GM23338 (cell line): ENCODE measurements around the gene RGS19. TPM values are rescaled to one million over a fixed set of nuclear protein-coding genes. Genes with fewer than 3 reads are reported as not detected.

Experiments used
- ATAC-seq: fragments of 200-7000 bp; cut with Tn5 transposase; 3 replicates; pipeline ENCODE4 v1.9.1; 2020
- DNase-seq: peaks from one replicate; pipeline ENCODE4 v3.0.0-alpha.2; 2015; ENCODE audit warnings: low spot score
- H2AFZ ChIP-seq: fragments of 200-600 bp; sonication (generic); 2 replicates; pipeline ENCODE4 v1.8.0; 2016; ENCODE audit warnings: antibody characterized with exemption, mild to moderate bottlenecking, moderate library complexity
- H3F3A ChIP-seq: fragments of 200-600 bp; sonication (generic); replicated peaks from 2 replicates; pipeline ENCODE4 v1.8.0; 2017; ENCODE audit warnings: antibody characterized with exemption, mixed run types, low read depth
- H3K27ac ChIP-seq: fragments of 200-600 bp; sonication (generic); 2 replicates; pipeline ENCODE4 v1.6.1; 2016; ENCODE audit warnings: low read depth
- H3K27me3 ChIP-seq: fragments of 200-600 bp; sonication (generic); 2 replicates; pipeline ENCODE4 v1.8.0; 2016; ENCODE audit warnings: mild to moderate bottlenecking, mixed run types, moderate library complexity; ENCODE audit not compliant: insufficient read depth
- H3K36me3 ChIP-seq: fragments of 200-600 bp; sonication (generic); 2 replicates; pipeline ENCODE4 v1.8.0; 2016; ENCODE audit warnings: mild to moderate bottlenecking; ENCODE audit not compliant: insufficient read depth
- H3K4me1 ChIP-seq: fragments of 200-600 bp; sonication (generic); 2 replicates; pipeline ENCODE4 v1.8.0; 2016; ENCODE audit warnings: mild to moderate bottlenecking, moderate library complexity; ENCODE audit not compliant: insufficient read depth
- H3K4me2 ChIP-seq: fragments of 200-600 bp; sonication (generic); 2 replicates; pipeline ENCODE4 v1.7.1; 2017; ENCODE audit warnings: mixed run types
- H3K4me3 ChIP-seq: fragments of 200-600 bp; sonication (generic); 2 replicates; pipeline ENCODE4 v1.6.1; 2016; ENCODE audit warnings: mixed run types
- H3K79me2 ChIP-seq: fragments of 200-600 bp; sonication (generic); replicated peaks from 2 replicates; pipeline ENCODE4 v1.8.0; 2017; ENCODE audit warnings: mild to moderate bottlenecking; ENCODE audit not compliant: insufficient read depth
- H3K9me2 ChIP-seq: fragments of 200-600 bp; sonication (generic); 2 replicates; pipeline ENCODE4 v1.8.0; 2017; ENCODE audit not compliant: insufficient read depth
- H4K20me1 ChIP-seq: fragments of 200-600 bp; sonication (generic); replicated peaks from 2 replicates; pipeline ENCODE4 v1.8.0; 2017; ENCODE audit warnings: mild to moderate bottlenecking; ENCODE audit not compliant: insufficient read depth
- H3K27ac Mint-ChIP-seq: 2 replicates; pipeline ENCODE4 v1.8.0; 2020; ENCODE audit warnings: inconsistent platforms, mild to moderate bottlenecking, moderate library complexity, mixed read lengths
- H3K27me3 Mint-ChIP-seq: 3 replicates; pipeline ENCODE4 v1.8.0; 2022; ENCODE audit warnings: low read depth, mild to moderate bottlenecking, moderate library complexity, mixed read lengths, inconsistent platforms; ENCODE audit not compliant: insufficient read depth, poor library complexity
- H3K36me3 Mint-ChIP-seq: 3 replicates; pipeline ENCODE4 v1.8.0; 2021; ENCODE audit warnings: low read depth, mild to moderate bottlenecking, inconsistent platforms, moderate library complexity, mixed read lengths
- H3K4me1 Mint-ChIP-seq: 3 replicates; pipeline ENCODE4 v1.8.0; 2020; ENCODE audit warnings: mild to moderate bottlenecking, inconsistent platforms, mixed read lengths
- H3K4me3 Mint-ChIP-seq: 3 replicates; pipeline ENCODE4 v1.8.0; 2021; ENCODE audit warnings: moderate library complexity, mild to moderate bottlenecking, inconsistent platforms, mixed read lengths
- H3K9me3 Mint-ChIP-seq: 3 replicates; pipeline ENCODE4 v1.8.0; 2020; ENCODE audit warnings: moderate library complexity, mild to moderate bottlenecking, inconsistent platforms, mixed read lengths
- CTCF ChIP-seq, 2 experiments: fragments of 200-600 bp in 1 of 2; sonication (generic) in 1 of 2; conservative IDR thresholded peaks; 2 replicates each; pipeline versions ENCODE4 v1.5.1 to v1.6.1; 2016 to 2017; ENCODE audit warnings: antibody characterized with exemption in 2 of 2, low read depth in 2 of 2, mild to moderate bottlenecking in 2 of 2, moderate library complexity in 1 of 2
- ETS1 ChIP-seq: IDR thresholded peaks from 2 replicates; pipeline ENCODE4 v1.6.1; 2016; ENCODE audit warnings: antibody characterized with exemption
- NANOG ChIP-seq: IDR thresholded peaks from 2 replicates; pipeline ENCODE4 v1.6.1; 2016; ENCODE audit warnings: antibody characterized with exemption, borderline replicate concordance
- POLR2AphosphoS5 ChIP-seq: IDR thresholded peaks from 2 replicates; pipeline ENCODE4 v1.6.1; 2016; ENCODE audit warnings: antibody characterized with exemption, low read depth
- REST ChIP-seq: IDR thresholded peaks from one replicate; pipeline ENCODE4 v1.6.1; 2018; ENCODE audit warnings: antibody characterized with exemption; ENCODE audit not compliant: unreplicated experiment
- STAT1 ChIP-seq: IDR thresholded peaks from one replicate; pipeline ENCODE4 v1.6.1; 2016; ENCODE audit warnings: antibody characterized with exemption; ENCODE audit not compliant: unreplicated experiment
- ZNF114 ChIP-seq: fragments of 250-450 bp; sonication (Bioruptor Pico); IDR thresholded peaks from 2 replicates; pipeline ENCODE4 v1.5.0; 2020; ENCODE audit warnings: mild to moderate bottlenecking, moderate library complexity
- ZNF331 ChIP-seq: fragments of 250-450 bp; sonication (Bioruptor Pico); IDR thresholded peaks from 2 replicates; pipeline ENCODE4 v1.5.0; 2020; ENCODE audit warnings: low read depth, mild to moderate bottlenecking, moderate library complexity
- ZNF462 ChIP-seq: fragments of 250-450 bp; sonication (Bioruptor Pico); IDR thresholded peaks from 2 replicates; pipeline ENCODE4 v1.5.0; 2020; ENCODE audit warnings: mild to moderate bottlenecking, moderate library complexity
- polyA plus RNA-seq: library from polyadenylated mRNA; unstranded; fragments of >200 nt; fragmentation: Nextera tagmentation; extraction: Ambion mirVana; gene quantifications from 2 replicates; pipeline ENCODE4 v1.2.1, GENCODE V29; 2016
- total RNA-seq: library from RNA; depleted of rRNA; stranded (reverse); fragments of >200 nt; shearing (Covaris generic); gene quantifications from 2 replicates; pipeline ENCODE4 v1.2.3, GENCODE V29; 2014

Gene RGS19
- total and polyA plus RNA-seq, 2 experiments from 2014 or later = 13.1 to 19.7 TPM

GRCh38 chr20:64106981-64107735 is 27.8 kb upstream of the RGS19 start, which contains the start of gene NPBWR2:
Gene NPBWR2 (minus strand): TSS chr20:64107565. CDS start chr20:64106831, 734 bp downstream.
- H3K4me1 Mint-ChIP-seq = peaks cover 9% of the 10 kb centered on the region
- no peak within 1 kb of the TSS for H2AFZ ChIP-seq
- H3K9me3 Mint-ChIP-seq = peaks cover 5% of the 10 kb centered on the region; the same call in 2 of the 3 replicates
- H3K27ac ChIP-seq = no peak within 1 kb of the TSS
- H3K27ac Mint-ChIP-seq = no peak within 1 kb of the TSS
- H3K4me3 Mint-ChIP-seq = no peak within 1 kb of the TSS; the same call in 2 of the 3 replicates
- no peaks in the 10 kb centered on the region for H3K79me2 ChIP-seq
- peaks cover 10% of the 10 kb centered on the region for H3K27me3 ChIP-seq
- H3K36me3 Mint-ChIP-seq = no peaks in the 10 kb centered on the region; the same call in 2 of the 3 replicates
- H3K4me1 ChIP-seq = no peaks in the 10 kb centered on the region
- H3K4me3 ChIP-seq = no peak within 1 kb of the TSS
- peaks cover 7% of the 10 kb centered on the region for H3F3A ChIP-seq
- peak; percentile 11 for DNase-seq
- peak; percentile 28 for ATAC-seq
- TF ChIP-seq STAT1 = no peak
- TF ChIP-seq CTCF (conservative IDR thresholded peaks at IDR 0.05; ENCODE audit: low read depth in 2 of 2) = no peak
- TF ChIP-seq NANOG = no peak
- no peak for TF ChIP-seq ZNF462 (CRISPR knock-in tag)
- TF ChIP-seq ZNF331 (CRISPR knock-in tag) = no peak
- TF ChIP-seq POLR2AphosphoS5 = no peak
- TF ChIP-seq ETS1 = no peak
- no peak for TF ChIP-seq ZNF114 (CRISPR knock-in tag)
- TF ChIP-seq REST = no peak
- no peaks in the 10 kb centered on the region for H4K20me1 ChIP-seq
- H3K36me3 ChIP-seq = no peaks in the 10 kb centered on the region
- H3K9me2 ChIP-seq = no peaks in the 10 kb centered on the region
- H3K4me2 ChIP-seq = no peak within 1 kb of the TSS
- H3K27me3 Mint-ChIP-seq = peaks cover 15% of the 10 kb centered on the region
